SKM-1 treated with dmso at 0.1 percent for 144 hours (cell line): ENCODE measurements around the gene NUP205.

Experiments used
- DNase-seq: peaks from one replicate; lab custom pipeline; 2025; ENCODE audit not compliant: unreplicated experiment; lab: John Stamatoyannopoulos, UW

Gene NUP205

GRCh38 chr7:135538376-135538775 lies 19.3 kb upstream of the NUP205 start:
- DNase-seq: no peak

GRCh38 chr7:135539629-135540028 lies 18.1 kb upstream of the NUP205 start:
- no peak for DNase-seq

GRCh38 chr7:135541029-135541428 lies 16.7 kb upstream of the NUP205 start:
- DNase-seq: no peak

- no peak for DNase-seq
These were observed 7.5 kb upstream of the NUP205 start for GRCh38 chr7:135550196-135550595.

GRCh38 chr7:135552148-135552547 lies 5.6 kb upstream of the NUP205 start:
- no peak for DNase-seq

- no peak for DNase-seq
These were observed 4.4 kb upstream of the NUP205 start for GRCh38 chr7:135553346-135553745.

- peak; percentile 78 for DNase-seq
These were observed 635 bp downstream of the NUP205 start for GRCh38 chr7:135558337-135558767.

GRCh38 chr7:135558881-135559280 lies 1.2 kb downstream of the NUP205 start:
- no peak for DNase-seq

GRCh38 chr7:135560631-135561030 lies 2.9 kb downstream of the NUP205 start:
- no peak for DNase-seq

- no peak for DNase-seq
These were observed 5.0 kb downstream of the NUP205 start for GRCh38 chr7:135562720-135563119.

- DNase-seq: no peak
These were observed 14.1 kb downstream of the NUP205 start for GRCh38 chr7:135571834-135572233.

GRCh38 chr7:135573541-135573940 lies 15.8 kb downstream of the NUP205 start:
- DNase-seq: no peak

GRCh38 chr7:135575296-135575695 lies 17.6 kb downstream of the NUP205 start:
- no peak for DNase-seq

GRCh38 chr7:135578569-135578968 lies 20.9 kb downstream of the NUP205 start:
- no peak for DNase-seq

GRCh38 chr7:135584362-135585353 lies 26.9 kb downstream of the NUP205 start:
- DNase-seq: no peak

- no peak for DNase-seq
These were observed 39.6 kb downstream of the NUP205 start for GRCh38 chr7:135597181-135597925.

- no peak for DNase-seq
These were observed 40.2 kb downstream of the NUP205 start for GRCh38 chr7:135597926-135598305.

- DNase-seq: no peak
These were observed 41.8 kb downstream of the NUP205 start for GRCh38 chr7:135599471-135599870.

- no peak for DNase-seq
These were observed 42.5 kb downstream of the NUP205 start for GRCh38 chr7:135600226-135600625.

GRCh38 chr7:135601182-135601581 lies 43.5 kb downstream of the NUP205 start:
- DNase-seq: no peak

- DNase-seq: no peak
These were observed 44.6 kb downstream of the NUP205 start for GRCh38 chr7:135602304-135602703.

- no peak for DNase-seq
These were observed 58.4 kb downstream of the NUP205 start for GRCh38 chr7:135616136-135616535.
